Activated CD8-positive, alpha-beta T cell treated with anti-CD3 and anti-CD28 coated beads for 36 hours (primary cell): ENCODE measurements around the gene RIMKLB. TPM values are rescaled to one million over a fixed set of nuclear protein-coding genes. Genes with fewer than 3 reads are reported as not detected.

Source experiments
- ATAC-seq: fragments of 200-7000 bp; cut with Tn5 transposase; one replicate; pipeline ENCODE4 v1.10.0; 2021; ENCODE audit warnings: mild to moderate bottlenecking, moderate library complexity
- CTCF ChIA-PET: fragments of 350-600 bp; sonication (Branson Sonifier 250); formaldehyde crosslinking; loops from one replicate; lab custom pipeline; 2021; ENCODE audit warnings: antibody characterized with exemption; lab: Charles Lee
- POLR2A ChIA-PET: fragments of 350-600 bp; sonication (Branson Sonifier 250); formaldehyde crosslinking; loops from one replicate; lab custom pipeline; 2021; ENCODE audit warnings: antibody characterized with exemption; lab: Charles Lee
- DNase-seq: peaks from one replicate; pipeline ENCODE4 v3.0.0-alpha.2; 2020
- H3K27ac Mint-ChIP-seq: one replicate; pipeline ENCODE4 v1.8.0; 2021; ENCODE audit warnings: mild to moderate bottlenecking, mixed read lengths
- H3K27me3 Mint-ChIP-seq: one replicate; pipeline ENCODE4 v1.8.0; 2021; ENCODE audit warnings: mixed read lengths
- H3K36me3 Mint-ChIP-seq: one replicate; pipeline ENCODE4 v1.8.0; 2021; ENCODE audit warnings: low read depth, mixed read lengths
- H3K4me1 Mint-ChIP-seq: one replicate; pipeline ENCODE4 v1.8.0; 2021; ENCODE audit warnings: low read depth, mixed read lengths
- H3K4me3 Mint-ChIP-seq: one replicate; pipeline ENCODE4 v1.8.0; 2021; ENCODE audit warnings: mild to moderate bottlenecking, moderate library complexity, mixed read lengths
- H3K9me3 Mint-ChIP-seq: one replicate; pipeline ENCODE4 v1.8.0; 2021; ENCODE audit warnings: mixed read lengths
- intact Hi-C: fragments of 100-400 bp; cut with micrococcal nuclease; formaldehyde crosslinking; loops from one replicate; pipeline ENCODE4 v1.10.0; 2022
- total RNA-seq, 2 experiments: library from RNA; stranded (reverse); gene quantifications; one replicate each; pipeline ENCODE4 v1.2.3, GENCODE V29; 2021
- TF ChIP-seq, protein P1 (sequence below): fragments of 200-600 bp; IDR thresholded peaks from one replicate; pipeline ENCODE4 v1.8.0; 2022; ENCODE audit warnings: antibody characterized with exemption, mild to moderate bottlenecking

Gene RIMKLB
- total RNA-seq, 2 experiments from 2014 or later = 7.7 to 8.6 TPM

DNA sequence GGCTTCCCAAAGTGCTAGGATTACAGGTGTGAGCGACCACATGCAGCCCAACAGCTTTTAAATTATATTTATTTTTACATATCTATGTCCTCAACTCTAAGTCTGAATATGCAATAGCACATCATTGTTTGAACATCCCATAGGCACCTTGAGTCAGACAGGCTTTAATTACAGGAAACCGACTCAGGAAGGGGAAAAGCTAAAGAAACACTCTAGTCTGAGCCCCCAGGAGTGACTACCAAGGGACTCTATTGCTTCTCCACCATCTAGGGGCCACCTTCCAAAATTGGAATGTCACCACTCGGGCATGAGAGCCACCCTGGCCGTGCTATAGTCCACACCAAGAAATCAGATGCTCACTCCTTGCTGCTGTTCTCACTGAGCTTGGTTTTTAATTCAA lies 21.1 kb upstream of the RIMKLB start:
- no peaks in the 10 kb centered on the region for H3K27me3 Mint-ChIP-seq
- intact Hi-C loops = no loop called here
- POLR2A ChIA-PET = no interaction called here
- H3K36me3 Mint-ChIP-seq = no peaks in the 10 kb centered on the region
- peaks cover 7% of the 10 kb centered on the region for H3K4me1 Mint-ChIP-seq
- ATAC-seq (no peak), DNase-seq (no peak)
- TF ChIP-seq, protein P1, sequence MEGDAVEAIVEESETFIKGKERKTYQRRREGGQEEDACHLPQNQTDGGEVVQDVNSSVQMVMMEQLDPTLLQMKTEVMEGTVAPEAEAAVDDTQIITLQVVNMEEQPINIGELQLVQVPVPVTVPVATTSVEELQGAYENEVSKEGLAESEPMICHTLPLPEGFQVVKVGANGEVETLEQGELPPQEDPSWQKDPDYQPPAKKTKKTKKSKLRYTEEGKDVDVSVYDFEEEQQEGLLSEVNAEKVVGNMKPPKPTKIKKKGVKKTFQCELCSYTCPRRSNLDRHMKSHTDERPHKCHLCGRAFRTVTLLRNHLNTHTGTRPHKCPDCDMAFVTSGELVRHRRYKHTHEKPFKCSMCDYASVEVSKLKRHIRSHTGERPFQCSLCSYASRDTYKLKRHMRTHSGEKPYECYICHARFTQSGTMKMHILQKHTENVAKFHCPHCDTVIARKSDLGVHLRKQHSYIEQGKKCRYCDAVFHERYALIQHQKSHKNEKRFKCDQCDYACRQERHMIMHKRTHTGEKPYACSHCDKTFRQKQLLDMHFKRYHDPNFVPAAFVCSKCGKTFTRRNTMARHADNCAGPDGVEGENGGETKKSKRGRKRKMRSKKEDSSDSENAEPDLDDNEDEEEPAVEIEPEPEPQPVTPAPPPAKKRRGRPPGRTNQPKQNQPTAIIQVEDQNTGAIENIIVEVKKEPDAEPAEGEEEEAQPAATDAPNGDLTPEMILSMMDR = no peak
- H3K9me3 Mint-ChIP-seq = no peaks in the 10 kb centered on the region
- CTCF ChIA-PET = interaction anchor here (0.6 to 3.7 kb wide), 7 partner anchors 133 to 373 kb away, joined by 3 to 21 read pairs (median 7); no protein-coding TSS in a partner anchor
- H3K4me3 Mint-ChIP-seq = no peak overlapping the region
- H3K27ac Mint-ChIP-seq = no peak overlapping the region

DNA sequence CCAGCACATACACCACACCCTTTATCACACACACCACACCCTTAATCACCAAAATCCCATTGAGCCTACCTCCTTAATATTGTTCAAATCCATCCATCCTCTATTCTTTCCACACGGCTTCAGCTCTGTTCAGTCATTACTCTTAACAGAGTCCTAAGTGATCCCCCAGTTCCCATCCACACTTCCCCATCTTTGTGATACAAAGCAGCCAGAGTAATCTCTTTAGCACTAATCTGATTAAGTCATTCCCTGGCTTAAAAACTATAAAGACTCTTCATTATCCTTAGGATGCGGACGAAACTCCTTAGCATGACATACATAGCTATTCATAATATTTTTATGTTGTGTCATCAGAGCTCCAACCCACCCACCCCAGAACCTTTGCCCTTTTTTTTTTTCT lies 20.4 kb upstream of the RIMKLB start:
- no peak for ATAC-seq
- no peaks in the 10 kb centered on the region for H3K9me3 Mint-ChIP-seq
- peaks cover 7% of the 10 kb centered on the region for H3K4me1 Mint-ChIP-seq
- no peaks in the 10 kb centered on the region for H3K27me3 Mint-ChIP-seq
- ChIA-PET POLR2A (no interaction called here), CTCF (interaction anchor here (0.7 to 3.7 kb wide), 6 partner anchors 133 to 372 kb away, joined by 3 to 21 read pairs (median 7); no protein-coding TSS in a partner anchor)
- no peak overlapping the region for H3K27ac Mint-ChIP-seq
- H3K36me3 Mint-ChIP-seq = no peaks in the 10 kb centered on the region
- no peak overlapping the region for H3K4me3 Mint-ChIP-seq
- no peak for DNase-seq
- TF ChIP-seq, protein P1 = no peak
- intact Hi-C loops = no loop called here

DNA sequence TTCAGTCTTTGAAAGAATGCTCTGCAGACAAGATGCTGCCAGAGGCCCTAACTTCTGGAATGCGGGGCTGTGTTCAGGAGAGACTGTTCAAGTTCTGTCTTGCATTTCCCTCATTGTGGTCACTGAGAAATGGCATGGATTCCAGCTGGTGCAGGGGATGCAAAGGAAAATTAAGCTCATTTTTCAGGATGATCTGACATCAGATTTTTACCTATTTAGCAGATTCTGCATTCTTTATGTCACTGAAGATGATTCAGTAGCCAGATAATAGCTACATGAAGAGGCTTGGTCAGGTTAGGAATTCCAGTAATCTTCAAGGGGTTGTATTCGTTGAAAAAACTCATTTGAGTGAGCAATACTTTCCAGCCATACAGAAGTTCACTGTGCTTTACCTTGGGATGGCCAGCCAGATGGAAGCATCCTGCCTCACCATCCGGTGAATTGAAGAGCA lies 19.1 kb upstream of the RIMKLB start:
- ATAC-seq (no peak), DNase-seq (no peak)
- intact Hi-C loops = no loop called here
- H3K27ac Mint-ChIP-seq = no peak overlapping the region
- no peaks in the 10 kb centered on the region for H3K9me3 Mint-ChIP-seq
- TF ChIP-seq, protein P1 = no peak
- CTCF ChIA-PET = interaction anchor here (0.8 to 3.7 kb wide), 7 partner anchors 20 to 369 kb away, joined by 3 to 21 read pairs (median 4); no protein-coding TSS in a partner anchor
- no peaks in the 10 kb centered on the region for H3K36me3 Mint-ChIP-seq
- H3K27me3 Mint-ChIP-seq = no peaks in the 10 kb centered on the region
- no peak overlapping the region for H3K4me3 Mint-ChIP-seq
- POLR2A ChIA-PET = no interaction called here
- peaks cover 7% of the 10 kb centered on the region for H3K4me1 Mint-ChIP-seq

DNA sequence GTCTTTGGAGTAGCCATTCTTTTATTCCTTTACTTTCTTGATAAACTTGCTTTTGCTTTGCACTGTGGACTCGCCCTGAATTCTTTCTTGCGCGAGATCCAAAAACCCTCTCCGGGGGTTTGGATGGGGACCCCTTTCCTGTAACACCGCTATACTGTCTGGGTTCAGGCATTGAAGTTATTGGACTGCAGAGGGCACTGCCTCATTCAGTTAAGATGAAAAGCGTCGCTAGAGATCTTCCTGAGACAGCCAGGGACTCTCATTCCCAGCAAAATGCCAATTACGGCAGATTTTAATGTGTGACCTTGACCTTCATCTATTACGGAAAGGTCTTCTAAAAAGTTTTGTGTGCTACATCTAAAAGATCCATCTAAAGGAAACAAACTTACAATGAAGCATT lies 17.3 kb upstream of the RIMKLB start:
- Mint-ChIP-seq H3K4me1 (peaks cover 3% of the 10 kb centered on the region), H3K27me3 (no peaks in the 10 kb centered on the region), H3K4me3 (no peak overlapping the region), H3K9me3 (no peaks in the 10 kb centered on the region), H3K27ac (no peak overlapping the region), H3K36me3 (no peaks in the 10 kb centered on the region)
- ChIA-PET POLR2A (no interaction called here), CTCF (interaction anchor here (0.7 to 3.6 kb wide), 9 partner anchors 10 to 369 kb away, joined by 3 to 27 read pairs (median 6); partner anchors contain the start of gene PHC1)
- ATAC-seq (no peak), DNase-seq (no peak)
- TF ChIP-seq, protein P1 = no peak
- intact Hi-C loops = loop anchor here (5.0 kb wide), 2 partner anchors 212 to 372 kb away; no protein-coding TSS in a partner anchor

DNA sequence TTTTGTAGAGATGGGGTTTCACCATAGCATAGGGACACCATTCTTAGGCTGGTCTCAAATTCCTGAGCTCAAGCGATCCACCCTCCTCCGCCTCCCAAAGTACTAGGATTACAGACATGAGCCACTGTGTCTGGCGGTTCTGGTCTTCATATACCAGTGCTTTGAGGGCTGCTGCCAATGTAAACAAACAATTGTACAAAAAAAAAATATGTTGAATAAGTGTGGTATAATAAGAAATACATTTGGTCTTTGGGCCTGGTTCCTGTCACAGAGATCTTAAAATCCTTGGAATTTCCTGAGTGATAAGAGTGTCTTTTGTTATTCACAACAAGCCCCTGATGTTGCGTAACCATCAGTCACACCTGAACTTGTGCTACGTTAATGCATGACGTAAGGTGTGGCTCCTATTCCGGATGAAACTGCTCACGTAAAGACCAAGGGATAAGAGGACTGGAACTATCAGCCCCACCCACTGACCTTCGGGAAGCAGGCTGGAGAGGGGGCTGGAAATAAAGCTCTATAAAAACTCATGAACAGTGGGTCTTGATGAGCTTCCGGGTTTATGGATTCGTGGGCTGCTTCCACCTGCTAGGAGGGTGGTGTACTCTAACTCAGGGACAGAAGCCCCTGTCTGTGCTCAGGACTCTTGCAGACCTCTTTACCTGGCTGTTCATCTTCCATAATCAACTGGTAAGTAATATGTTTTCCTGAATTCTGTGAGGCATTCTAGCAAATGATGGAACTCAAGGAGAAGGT lies 16.5 kb upstream of the RIMKLB start:
- Mint-ChIP-seq H3K36me3 (no peaks in the 10 kb centered on the region), H3K4me1 (no peaks in the 10 kb centered on the region), H3K27me3 (no peaks in the 10 kb centered on the region), H3K4me3 (no peak overlapping the region), H3K9me3 (no peaks in the 10 kb centered on the region), H3K27ac (no peak overlapping the region)
- no peak for ATAC-seq
- TF ChIP-seq, protein P1 = no peak
- ChIA-PET CTCF (interaction anchor here (0.6 to 3.6 kb wide), 27 partner anchors 11 to 371 kb away, joined by 3 to 31 read pairs (median 3); partner anchors contain the start of genes CLEC4E, M6PR and PHC1), POLR2A (interaction anchor here (0.6 kb wide), 1 partner anchor 368 kb away, joined by 3 read pairs; no protein-coding TSS in a partner anchor)
- DNase-seq = no peak
- intact Hi-C loops = loop anchor here (5.0 kb wide), 2 partner anchors 211 to 371 kb away; no protein-coding TSS in a partner anchor
